GM23338 (cell line): ENCODE measurements around the gene EMX1. TPM values are rescaled to one million over a fixed set of nuclear protein-coding genes. Genes with fewer than 3 reads are reported as not detected.

Experiments
- ATAC-seq: fragments of 200-7000 bp; cut with Tn5 transposase; 3 replicates; pipeline ENCODE4 v1.9.1; 2020
- DNase-seq: peaks from one replicate; pipeline ENCODE4 v3.0.0-alpha.2; 2015; ENCODE audit warnings: low spot score
- H2AFZ ChIP-seq: fragments of 200-600 bp; sonication (generic); 2 replicates; pipeline ENCODE4 v1.8.0; 2016; ENCODE audit warnings: antibody characterized with exemption, mild to moderate bottlenecking, moderate library complexity
- H3F3A ChIP-seq: fragments of 200-600 bp; sonication (generic); replicated peaks from 2 replicates; pipeline ENCODE4 v1.8.0; 2017; ENCODE audit warnings: antibody characterized with exemption, mixed run types, low read depth
- H3K27ac ChIP-seq: fragments of 200-600 bp; sonication (generic); 2 replicates; pipeline ENCODE4 v1.6.1; 2016; ENCODE audit warnings: low read depth
- H3K27me3 ChIP-seq: fragments of 200-600 bp; sonication (generic); 2 replicates; pipeline ENCODE4 v1.8.0; 2016; ENCODE audit warnings: mild to moderate bottlenecking, mixed run types, moderate library complexity; ENCODE audit not compliant: insufficient read depth
- H3K36me3 ChIP-seq: fragments of 200-600 bp; sonication (generic); 2 replicates; pipeline ENCODE4 v1.8.0; 2016; ENCODE audit warnings: mild to moderate bottlenecking; ENCODE audit not compliant: insufficient read depth
- H3K4me1 ChIP-seq: fragments of 200-600 bp; sonication (generic); 2 replicates; pipeline ENCODE4 v1.8.0; 2016; ENCODE audit warnings: mild to moderate bottlenecking, moderate library complexity; ENCODE audit not compliant: insufficient read depth
- H3K4me2 ChIP-seq: fragments of 200-600 bp; sonication (generic); 2 replicates; pipeline ENCODE4 v1.7.1; 2017; ENCODE audit warnings: mixed run types
- H3K4me3 ChIP-seq: fragments of 200-600 bp; sonication (generic); 2 replicates; pipeline ENCODE4 v1.6.1; 2016; ENCODE audit warnings: mixed run types
- H3K79me2 ChIP-seq: fragments of 200-600 bp; sonication (generic); replicated peaks from 2 replicates; pipeline ENCODE4 v1.8.0; 2017; ENCODE audit warnings: mild to moderate bottlenecking; ENCODE audit not compliant: insufficient read depth
- H3K9me2 ChIP-seq: fragments of 200-600 bp; sonication (generic); 2 replicates; pipeline ENCODE4 v1.8.0; 2017; ENCODE audit not compliant: insufficient read depth
- H4K20me1 ChIP-seq: fragments of 200-600 bp; sonication (generic); replicated peaks from 2 replicates; pipeline ENCODE4 v1.8.0; 2017; ENCODE audit warnings: mild to moderate bottlenecking; ENCODE audit not compliant: insufficient read depth
- H3K27ac Mint-ChIP-seq: 2 replicates; pipeline ENCODE4 v1.8.0; 2020; ENCODE audit warnings: inconsistent platforms, mild to moderate bottlenecking, moderate library complexity, mixed read lengths
- H3K27me3 Mint-ChIP-seq: 3 replicates; pipeline ENCODE4 v1.8.0; 2022; ENCODE audit warnings: low read depth, mild to moderate bottlenecking, moderate library complexity, mixed read lengths, inconsistent platforms; ENCODE audit not compliant: insufficient read depth, poor library complexity
- H3K36me3 Mint-ChIP-seq: 3 replicates; pipeline ENCODE4 v1.8.0; 2021; ENCODE audit warnings: low read depth, mild to moderate bottlenecking, inconsistent platforms, moderate library complexity, mixed read lengths
- H3K4me1 Mint-ChIP-seq: 3 replicates; pipeline ENCODE4 v1.8.0; 2020; ENCODE audit warnings: mild to moderate bottlenecking, inconsistent platforms, mixed read lengths
- H3K4me3 Mint-ChIP-seq: 3 replicates; pipeline ENCODE4 v1.8.0; 2021; ENCODE audit warnings: moderate library complexity, mild to moderate bottlenecking, inconsistent platforms, mixed read lengths
- H3K9me3 Mint-ChIP-seq: 3 replicates; pipeline ENCODE4 v1.8.0; 2020; ENCODE audit warnings: moderate library complexity, mild to moderate bottlenecking, inconsistent platforms, mixed read lengths
- CREB1 ChIP-seq: fragments of 250-450 bp; sonication (Bioruptor Pico); IDR thresholded peaks from 2 replicates; pipeline ENCODE4 v1.5.0; 2020; ENCODE audit warnings: low read depth, mild to moderate bottlenecking, moderate library complexity
- EZH2 ChIP-seq: fragments of 200-600 bp; sonication (generic); IDR thresholded peaks from one replicate; pipeline ENCODE4 v1.8.0; 2017; ENCODE audit warnings: antibody characterized with exemption, mild to moderate bottlenecking, low read depth; ENCODE audit not compliant: unreplicated experiment
- EZH2phosphoT487 ChIP-seq: fragments of 200-600 bp; sonication (generic); IDR thresholded peaks from one replicate; pipeline ENCODE4 v1.8.1; 2018; ENCODE audit warnings: antibody characterized with exemption; ENCODE audit not compliant: unreplicated experiment
- JUNB ChIP-seq: IDR thresholded peaks from one replicate; pipeline ENCODE4 v1.6.1; 2016; ENCODE audit warnings: antibody characterized with exemption; ENCODE audit not compliant: unreplicated experiment
- NANOG ChIP-seq: IDR thresholded peaks from 2 replicates; pipeline ENCODE4 v1.6.1; 2016; ENCODE audit warnings: antibody characterized with exemption, borderline replicate concordance
- POLR2AphosphoS5 ChIP-seq: IDR thresholded peaks from 2 replicates; pipeline ENCODE4 v1.6.1; 2016; ENCODE audit warnings: antibody characterized with exemption, low read depth
- STAT1 ChIP-seq: IDR thresholded peaks from one replicate; pipeline ENCODE4 v1.6.1; 2016; ENCODE audit warnings: antibody characterized with exemption; ENCODE audit not compliant: unreplicated experiment
- ZNF114 ChIP-seq: fragments of 250-450 bp; sonication (Bioruptor Pico); IDR thresholded peaks from 2 replicates; pipeline ENCODE4 v1.5.0; 2020; ENCODE audit warnings: mild to moderate bottlenecking, moderate library complexity
- ZNF331 ChIP-seq: fragments of 250-450 bp; sonication (Bioruptor Pico); IDR thresholded peaks from 2 replicates; pipeline ENCODE4 v1.5.0; 2020; ENCODE audit warnings: low read depth, mild to moderate bottlenecking, moderate library complexity
- ZNF462 ChIP-seq: fragments of 250-450 bp; sonication (Bioruptor Pico); IDR thresholded peaks from 2 replicates; pipeline ENCODE4 v1.5.0; 2020; ENCODE audit warnings: mild to moderate bottlenecking, moderate library complexity
- polyA plus RNA-seq: library from polyadenylated mRNA; unstranded; fragments of >200 nt; fragmentation: Nextera tagmentation; extraction: Ambion mirVana; gene quantifications from 2 replicates; pipeline ENCODE4 v1.2.1, GENCODE V29; 2016
- total RNA-seq: library from RNA; depleted of rRNA; stranded (reverse); fragments of >200 nt; shearing (Covaris generic); gene quantifications from 2 replicates; pipeline ENCODE4 v1.2.3, GENCODE V29; 2014
- TF ChIP-seq, protein P1 (sequence below): IDR thresholded peaks from 2 replicates; pipeline ENCODE4 v1.6.1; 2016; ENCODE audit warnings: antibody characterized with exemption
- TF ChIP-seq, protein P2 (sequence below), 2 experiments: fragments of 200-600 bp in 1 of 2; sonication (generic) in 1 of 2; conservative IDR thresholded peaks; 2 replicates each; pipeline versions ENCODE4 v1.5.1 to v1.6.1; 2016 to 2017; ENCODE audit warnings: antibody characterized with exemption in 2 of 2, low read depth in 2 of 2, mild to moderate bottlenecking in 2 of 2, moderate library complexity in 1 of 2
- TF ChIP-seq, protein P3 (sequence below): IDR thresholded peaks from one replicate; pipeline ENCODE4 v1.6.1; 2018; ENCODE audit warnings: antibody characterized with exemption; ENCODE audit not compliant: unreplicated experiment

EMX1 gene
- total and polyA plus RNA-seq, 2 experiments from 2014 or later: 3.9 to 7.9 TPM

DNA sequence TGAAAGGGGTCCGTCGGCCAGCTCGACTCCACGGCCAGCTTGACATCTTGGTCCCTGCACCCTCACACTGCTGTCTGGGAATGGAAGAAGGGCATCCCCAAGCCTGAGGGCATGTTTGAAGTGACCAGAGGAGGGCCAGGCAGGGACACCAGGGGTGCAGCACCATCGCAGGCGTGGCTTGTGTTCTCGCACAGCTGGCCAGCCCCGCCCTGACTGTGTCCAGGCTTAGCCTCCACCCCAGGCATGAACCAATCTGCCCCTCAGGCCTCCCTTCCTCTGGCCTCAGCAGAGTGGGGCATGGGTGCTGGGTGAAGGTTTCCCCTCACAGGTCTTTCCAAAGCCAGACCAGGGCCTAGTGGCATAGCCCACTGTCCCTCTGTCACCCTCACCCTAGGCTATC is 25.0 kb downstream of the EMX1 start:
- Mint-ChIP-seq H3K4me1 (peaks cover 40% of the 10 kb centered on the region), H3K27ac (no peak overlapping the region), H3K9me3 (peaks cover 4% of the 10 kb centered on the region; the same call in 2 of the 3 replicates), H3K27me3 (peaks cover 26% of the 10 kb centered on the region), H3K4me3 (no peak overlapping the region), H3K36me3 (peaks cover 21% of the 10 kb centered on the region)
- no peaks in the 10 kb centered on the region for H3K27me3 ChIP-seq
- H3K36me3 ChIP-seq: no peaks in the 10 kb centered on the region
- H4K20me1 ChIP-seq: no peaks in the 10 kb centered on the region
- H3K4me2 ChIP-seq: no peak overlapping the region
- ATAC-seq (no peak), DNase-seq (no peak)
- H3K4me1 ChIP-seq: peaks cover 12% of the 10 kb centered on the region; the same call in 1 of the 2 replicates
- no peak overlapping the region for H3K4me3 ChIP-seq
- H3K27ac ChIP-seq: no peak overlapping the region
- no peaks in the 10 kb centered on the region for H3K79me2 ChIP-seq
- 0 out of 2 replicates have a peak, but pooled peaks cover 3% of the 10 kb centered on the region for H3K9me2 ChIP-seq
- TF ChIP-seq NANOG: no peak
- TF ChIP-seq, protein P1, sequence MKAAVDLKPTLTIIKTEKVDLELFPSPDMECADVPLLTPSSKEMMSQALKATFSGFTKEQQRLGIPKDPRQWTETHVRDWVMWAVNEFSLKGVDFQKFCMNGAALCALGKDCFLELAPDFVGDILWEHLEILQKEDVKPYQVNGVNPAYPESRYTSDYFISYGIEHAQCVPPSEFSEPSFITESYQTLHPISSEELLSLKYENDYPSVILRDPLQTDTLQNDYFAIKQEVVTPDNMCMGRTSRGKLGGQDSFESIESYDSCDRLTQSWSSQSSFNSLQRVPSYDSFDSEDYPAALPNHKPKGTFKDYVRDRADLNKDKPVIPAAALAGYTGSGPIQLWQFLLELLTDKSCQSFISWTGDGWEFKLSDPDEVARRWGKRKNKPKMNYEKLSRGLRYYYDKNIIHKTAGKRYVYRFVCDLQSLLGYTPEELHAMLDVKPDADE: no peak
- no peak for TF ChIP-seq EZH2
- TF ChIP-seq JUNB: no peak
- TF ChIP-seq, protein P2, sequence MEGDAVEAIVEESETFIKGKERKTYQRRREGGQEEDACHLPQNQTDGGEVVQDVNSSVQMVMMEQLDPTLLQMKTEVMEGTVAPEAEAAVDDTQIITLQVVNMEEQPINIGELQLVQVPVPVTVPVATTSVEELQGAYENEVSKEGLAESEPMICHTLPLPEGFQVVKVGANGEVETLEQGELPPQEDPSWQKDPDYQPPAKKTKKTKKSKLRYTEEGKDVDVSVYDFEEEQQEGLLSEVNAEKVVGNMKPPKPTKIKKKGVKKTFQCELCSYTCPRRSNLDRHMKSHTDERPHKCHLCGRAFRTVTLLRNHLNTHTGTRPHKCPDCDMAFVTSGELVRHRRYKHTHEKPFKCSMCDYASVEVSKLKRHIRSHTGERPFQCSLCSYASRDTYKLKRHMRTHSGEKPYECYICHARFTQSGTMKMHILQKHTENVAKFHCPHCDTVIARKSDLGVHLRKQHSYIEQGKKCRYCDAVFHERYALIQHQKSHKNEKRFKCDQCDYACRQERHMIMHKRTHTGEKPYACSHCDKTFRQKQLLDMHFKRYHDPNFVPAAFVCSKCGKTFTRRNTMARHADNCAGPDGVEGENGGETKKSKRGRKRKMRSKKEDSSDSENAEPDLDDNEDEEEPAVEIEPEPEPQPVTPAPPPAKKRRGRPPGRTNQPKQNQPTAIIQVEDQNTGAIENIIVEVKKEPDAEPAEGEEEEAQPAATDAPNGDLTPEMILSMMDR (conservative IDR thresholded peaks at IDR 0.05; ENCODE audit: low read depth in 2 of 2): no peak
- TF ChIP-seq EZH2phosphoT487: no peak
- TF ChIP-seq, protein P3, sequence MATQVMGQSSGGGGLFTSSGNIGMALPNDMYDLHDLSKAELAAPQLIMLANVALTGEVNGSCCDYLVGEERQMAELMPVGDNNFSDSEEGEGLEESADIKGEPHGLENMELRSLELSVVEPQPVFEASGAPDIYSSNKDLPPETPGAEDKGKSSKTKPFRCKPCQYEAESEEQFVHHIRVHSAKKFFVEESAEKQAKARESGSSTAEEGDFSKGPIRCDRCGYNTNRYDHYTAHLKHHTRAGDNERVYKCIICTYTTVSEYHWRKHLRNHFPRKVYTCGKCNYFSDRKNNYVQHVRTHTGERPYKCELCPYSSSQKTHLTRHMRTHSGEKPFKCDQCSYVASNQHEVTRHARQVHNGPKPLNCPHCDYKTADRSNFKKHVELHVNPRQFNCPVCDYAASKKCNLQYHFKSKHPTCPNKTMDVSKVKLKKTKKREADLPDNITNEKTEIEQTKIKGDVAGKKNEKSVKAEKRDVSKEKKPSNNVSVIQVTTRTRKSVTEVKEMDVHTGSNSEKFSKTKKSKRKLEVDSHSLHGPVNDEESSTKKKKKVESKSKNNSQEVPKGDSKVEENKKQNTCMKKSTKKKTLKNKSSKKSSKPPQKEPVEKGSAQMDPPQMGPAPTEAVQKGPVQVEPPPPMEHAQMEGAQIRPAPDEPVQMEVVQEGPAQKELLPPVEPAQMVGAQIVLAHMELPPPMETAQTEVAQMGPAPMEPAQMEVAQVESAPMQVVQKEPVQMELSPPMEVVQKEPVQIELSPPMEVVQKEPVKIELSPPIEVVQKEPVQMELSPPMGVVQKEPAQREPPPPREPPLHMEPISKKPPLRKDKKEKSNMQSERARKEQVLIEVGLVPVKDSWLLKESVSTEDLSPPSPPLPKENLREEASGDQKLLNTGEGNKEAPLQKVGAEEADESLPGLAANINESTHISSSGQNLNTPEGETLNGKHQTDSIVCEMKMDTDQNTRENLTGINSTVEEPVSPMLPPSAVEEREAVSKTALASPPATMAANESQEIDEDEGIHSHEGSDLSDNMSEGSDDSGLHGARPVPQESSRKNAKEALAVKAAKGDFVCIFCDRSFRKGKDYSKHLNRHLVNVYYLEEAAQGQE: no peak
- TF ChIP-seq ZNF331 (CRISPR knock-in tag): no peak
- TF ChIP-seq POLR2AphosphoS5: no peak
- no peak for TF ChIP-seq ZNF114 (CRISPR knock-in tag)
- no peak for TF ChIP-seq ZNF462 (CRISPR knock-in tag)
- no peak for TF ChIP-seq CREB1 (CRISPR knock-in tag)
- no peak for TF ChIP-seq STAT1
- H3F3A ChIP-seq: no peaks in the 10 kb centered on the region
- H2AFZ ChIP-seq: no peak overlapping the region
